ENCODE data around the gene NOS3.

The NOS3 gene

DNA sequence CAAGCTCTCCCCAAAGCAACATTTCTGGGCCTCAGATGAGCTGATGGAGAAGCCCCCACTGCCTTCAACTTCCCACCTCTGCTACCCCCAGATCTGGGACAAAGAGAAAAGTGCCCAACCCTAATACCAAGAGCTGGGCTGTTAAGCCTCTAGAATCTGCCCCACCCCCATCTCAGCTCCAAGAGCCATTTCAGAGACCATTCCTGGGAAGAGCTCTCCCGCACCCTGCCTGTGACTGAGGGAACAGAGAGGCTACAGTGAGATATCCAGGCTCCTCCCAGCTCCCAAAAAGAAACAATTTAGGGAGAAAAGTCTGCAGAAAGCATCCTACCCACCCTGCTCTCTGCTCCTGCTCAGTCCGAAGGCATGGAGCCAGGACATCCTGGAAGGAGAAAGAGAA, 10.2 kb upstream of the NOS3 start:
- no peak for DNase-seq

DNA sequence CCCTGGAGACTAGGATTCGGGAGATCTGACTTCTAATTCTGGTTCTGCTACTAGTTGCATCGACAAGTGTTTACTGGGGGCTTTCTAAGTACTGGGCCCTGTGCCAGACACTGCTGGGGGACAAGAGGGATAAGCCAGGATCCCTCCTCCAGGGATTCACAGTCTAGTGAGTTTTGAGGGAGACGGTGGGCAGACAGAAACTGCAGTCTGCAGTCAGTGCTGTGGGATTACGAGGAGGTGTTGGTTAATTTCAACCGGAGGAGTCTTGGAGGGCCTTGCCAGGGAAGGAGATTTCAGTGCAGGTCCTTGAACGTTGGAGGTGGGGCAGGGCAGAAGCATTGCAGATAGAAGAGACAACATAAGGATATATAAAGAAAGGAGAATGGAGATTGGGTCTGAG, 9.2 kb upstream of the NOS3 start:
- no peak for DNase-seq

GRCh38 chr7:150982351-150982750, 8.5 kb upstream of the NOS3 start:
- no peak for DNase-seq

- DNase-seq: peak; percentile 30
Measured at GRCh38 chr7:150983893-150984368, 6.9 kb upstream of the NOS3 start.

- DNase-seq: peak; percentile 28
Measured at GRCh38 chr7:150986099-150986512, 4.7 kb upstream of the NOS3 start.

DNA sequence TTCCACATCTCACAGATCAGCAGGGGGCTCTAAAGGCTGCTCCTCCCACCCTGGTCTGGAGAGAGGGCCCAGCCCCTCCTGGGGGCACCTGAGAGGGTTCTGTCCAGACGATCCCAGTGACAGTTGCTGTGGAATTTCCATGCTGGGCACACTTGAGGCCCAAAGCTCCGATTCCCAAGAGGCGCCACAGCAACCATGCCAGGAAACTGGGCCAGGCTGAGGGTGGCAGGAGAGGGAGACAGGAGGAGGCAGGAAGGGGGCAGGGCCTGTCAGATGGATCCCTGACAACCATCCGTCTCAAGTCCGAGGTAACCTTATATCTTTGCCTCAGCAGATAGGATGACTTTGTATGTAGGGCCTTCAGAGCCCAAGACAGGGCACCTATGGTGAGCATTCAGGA, 4.3 kb upstream of the NOS3 start:
- no peak for DNase-seq

DNA sequence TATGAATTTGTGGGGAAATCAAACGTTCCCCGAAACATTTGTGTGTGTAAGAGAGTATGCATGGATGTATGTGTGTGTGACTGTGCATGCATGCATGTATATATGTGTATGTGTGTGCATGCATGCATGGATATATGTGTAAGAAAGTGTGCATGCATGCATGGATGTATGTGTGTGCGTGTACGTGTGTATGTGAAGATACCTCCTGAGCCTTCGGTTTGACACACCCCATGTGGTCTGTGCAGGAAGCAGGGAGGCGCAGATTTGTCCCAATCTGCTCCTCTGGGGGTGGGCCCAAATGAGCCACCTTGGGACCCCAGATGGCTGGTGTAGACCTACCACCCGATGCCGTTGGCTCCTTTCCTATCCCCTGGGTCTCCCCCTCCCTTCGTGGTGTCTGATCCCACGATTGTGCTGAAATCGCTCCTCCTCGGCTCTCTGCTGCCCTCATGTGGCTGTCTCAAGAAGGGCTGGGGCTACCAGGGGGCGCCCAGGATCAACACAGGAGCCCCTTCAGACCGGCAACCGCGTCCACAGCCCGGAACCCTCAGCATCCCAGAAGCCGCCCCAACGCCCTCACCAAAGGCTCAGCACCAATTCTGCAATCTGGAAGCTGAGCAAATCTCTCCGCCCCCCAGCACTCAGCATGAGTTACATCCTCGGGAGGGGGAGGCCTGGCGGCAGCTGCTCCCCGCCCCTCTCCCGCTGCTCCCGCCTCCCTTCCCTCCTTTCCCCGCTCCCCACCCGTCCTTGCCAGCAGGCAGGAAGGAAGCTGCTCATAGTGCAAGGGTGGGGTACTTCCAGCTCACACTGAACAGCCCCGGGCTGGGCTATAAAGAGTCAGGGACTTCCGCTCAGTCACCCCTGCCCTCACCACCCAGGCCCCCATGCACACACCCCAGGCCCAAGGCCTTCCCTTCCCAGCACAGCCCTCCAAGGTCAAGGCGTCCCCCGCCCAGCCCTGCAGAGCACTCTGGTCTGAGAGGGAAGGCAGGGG, 2.3 kb upstream of the NOS3 start:
- DNase-seq: peak; percentile 24

- DNase-seq: no peak
Measured at GRCh38 chr7:150989456-150989855, 1.4 kb upstream of the NOS3 start.

DNA sequence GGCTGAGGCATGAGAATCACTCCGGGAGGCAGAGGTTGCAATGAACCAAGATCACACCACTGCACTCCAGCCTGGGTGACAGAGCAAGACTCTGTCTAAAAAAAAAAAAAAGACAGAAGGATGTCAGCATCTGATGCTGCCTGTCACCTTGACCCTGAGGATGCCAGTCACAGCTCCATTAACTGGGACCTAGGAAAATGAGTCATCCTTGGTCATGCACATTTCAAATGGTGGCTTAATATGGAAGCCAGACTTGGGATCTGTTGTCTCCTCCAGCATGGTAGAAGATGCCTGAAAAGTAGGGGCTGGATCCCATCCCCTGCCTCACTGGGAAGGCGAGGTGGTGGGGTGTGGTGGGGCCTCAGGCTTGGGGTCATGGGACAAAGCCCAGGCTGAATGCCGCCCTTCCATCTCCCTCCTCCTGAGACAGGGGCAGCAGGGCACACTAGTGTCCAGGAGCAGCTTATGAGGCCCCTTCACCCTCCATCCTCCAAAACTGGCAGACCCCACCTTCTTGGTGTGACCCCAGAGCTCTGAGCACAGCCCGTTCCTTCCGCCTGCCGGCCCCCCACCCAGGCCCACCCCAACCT, 1.3 kb downstream of the NOS3 start:
- DNase-seq: no peak

DNA sequence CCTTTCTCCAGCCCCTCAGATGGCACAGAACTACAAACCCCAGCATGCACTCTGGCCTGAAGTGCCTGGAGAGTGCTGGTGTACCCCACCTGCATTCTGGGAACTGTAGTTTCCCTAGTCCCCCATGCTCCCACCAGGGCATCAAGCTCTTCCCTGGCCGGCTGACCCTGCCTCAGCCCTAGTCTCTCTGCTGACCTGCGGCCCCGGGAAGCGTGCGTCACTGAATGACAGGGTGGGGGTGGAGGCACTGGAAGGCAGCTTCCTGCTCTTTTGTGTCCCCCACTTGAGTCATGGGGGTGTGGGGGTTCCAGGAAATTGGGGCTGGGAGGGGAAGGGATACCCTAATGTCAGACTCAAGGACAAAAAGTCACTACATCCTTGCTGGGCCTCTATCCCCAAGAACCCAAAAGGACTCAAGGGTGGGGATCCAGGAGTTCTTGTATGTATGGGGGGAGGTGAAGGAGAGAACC, 2.1 kb downstream of the NOS3 start:
- DNase-seq: no peak

- no peak for DNase-seq
Measured at GRCh38 chr7:150993511-150993910, 2.7 kb downstream of the NOS3 start.

GRCh38 chr7:150994141-150994837, 3.5 kb downstream of the NOS3 start:
- no peak for DNase-seq

GRCh38 chr7:150994838-150995510, 4.2 kb downstream of the NOS3 start:
- no peak for DNase-seq

DNA sequence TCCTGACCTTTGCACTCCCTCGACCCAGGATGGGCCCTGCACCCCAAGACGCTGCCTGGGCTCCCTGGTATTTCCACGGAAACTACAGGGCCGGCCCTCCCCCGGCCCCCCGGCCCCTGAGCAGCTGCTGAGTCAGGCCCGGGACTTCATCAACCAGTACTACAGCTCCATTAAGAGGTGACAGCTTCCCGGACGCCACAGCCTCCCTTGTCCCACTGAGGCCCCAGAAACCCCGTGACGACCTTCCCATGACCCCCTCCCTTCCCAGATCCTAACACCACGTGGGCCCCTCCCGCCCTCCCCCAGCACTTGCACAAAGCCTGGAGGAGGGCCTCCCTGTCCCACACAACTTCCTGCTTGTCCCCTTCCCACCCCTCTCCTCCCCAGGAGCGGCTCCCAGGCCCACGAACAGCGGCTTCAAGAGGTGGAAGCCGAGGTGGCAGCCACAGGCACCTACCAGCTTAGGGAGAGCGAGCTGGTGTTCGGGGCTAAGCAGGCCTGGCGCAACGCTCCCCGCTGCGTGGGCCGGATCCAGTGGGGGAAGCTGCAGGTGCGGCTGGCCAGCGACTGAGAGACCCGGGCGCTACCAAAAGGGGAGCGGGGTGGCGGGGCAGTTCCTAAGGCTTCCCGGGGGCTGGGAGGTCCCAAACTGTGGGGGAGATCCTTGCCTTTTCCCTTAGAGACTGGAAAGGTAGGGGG, 5.7 kb downstream of the NOS3 start:
- no peak for DNase-seq

GRCh38 chr7:150997075-150997511, 6.3 kb downstream of the NOS3 start:
- no peak for DNase-seq

- no peak for DNase-seq
Measured at GRCh38 chr7:150997817-150998216, 7.0 kb downstream of the NOS3 start.

- no peak for DNase-seq
Measured at GRCh38 chr7:150998341-150998740, 7.5 kb downstream of the NOS3 start.

DNA sequence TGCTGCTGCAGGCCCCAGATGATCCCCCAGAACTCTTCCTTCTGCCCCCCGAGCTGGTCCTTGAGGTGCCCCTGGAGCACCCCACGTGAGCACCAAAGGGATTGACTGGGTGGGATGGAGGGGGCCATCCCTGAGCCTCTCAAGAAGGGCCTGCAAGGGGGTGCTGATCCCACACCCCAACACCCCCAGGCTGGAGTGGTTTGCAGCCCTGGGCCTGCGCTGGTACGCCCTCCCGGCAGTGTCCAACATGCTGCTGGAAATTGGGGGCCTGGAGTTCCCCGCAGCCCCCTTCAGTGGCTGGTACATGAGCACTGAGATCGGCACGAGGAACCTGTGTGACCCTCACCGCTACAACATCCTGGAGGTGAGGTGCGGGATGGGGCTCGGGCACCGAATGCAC, 8.2 kb downstream of the NOS3 start:
- no peak for DNase-seq

GRCh38 chr7:150999497-151000230, 8.8 kb downstream of the NOS3 start:
- DNase-seq: no peak

- no peak for DNase-seq
Measured at GRCh38 chr7:151000897-151001495, 10.2 kb downstream of the NOS3 start.

- DNase-seq: no peak
Measured at GRCh38 chr7:151001546-151001945, 10.7 kb downstream of the NOS3 start.

Measured in fibroblast of skin of abdomen (primary cell).